Choroid plexus epithelial cell (primary cell): ENCODE results near the gene CD300A.
"Not testable (repeated sequence)": the region's sequence is repeated elsewhere in the genome, so short reads cannot be mapped to it uniquely, and the experiment has no call there.

Source experiments
- DNase-seq: peaks from one replicate; pipeline ENCODE4 v3.0.0-alpha.2; 2010; ENCODE audit warnings: low read depth
- H3K4me3 ChIP-seq: 2 replicates; pipeline ENCODE4 v1.5.1; 2011; ENCODE audit warnings: low read depth, mild to moderate bottlenecking, control low read depth, low read length, moderate library complexity
- CTCF ChIP-seq: conservative IDR thresholded peaks from 2 replicates; pipeline ENCODE4 v1.5.1; 2011; ENCODE audit warnings: low read depth, mild to moderate bottlenecking, control low read depth, inconsistent platforms, low read length, moderate library complexity

The CD300A gene

DNA sequence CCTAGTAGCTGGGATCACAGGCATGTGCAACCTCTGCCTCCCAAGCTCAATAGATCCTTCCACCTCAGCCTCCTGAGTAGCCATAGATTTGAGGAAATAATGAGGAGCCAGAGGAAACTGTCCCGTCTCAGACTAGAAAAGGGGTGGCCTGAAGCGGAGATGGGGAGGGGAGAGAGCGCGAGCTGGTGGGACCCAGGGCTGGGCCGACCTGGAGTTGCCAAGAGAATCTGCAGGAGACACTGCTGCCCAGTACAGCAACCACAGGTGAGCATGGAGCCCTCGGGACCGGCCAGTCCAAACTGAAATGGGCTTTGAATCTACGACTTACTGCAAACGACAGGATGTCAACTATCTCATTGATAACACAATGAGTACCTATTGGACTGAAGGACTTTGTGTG lies 24.3 kb downstream of the CD300A start:
- no peak overlapping the region for H3K4me3 ChIP-seq
- TF ChIP-seq CTCF: no peak
- no peak for DNase-seq

DNA sequence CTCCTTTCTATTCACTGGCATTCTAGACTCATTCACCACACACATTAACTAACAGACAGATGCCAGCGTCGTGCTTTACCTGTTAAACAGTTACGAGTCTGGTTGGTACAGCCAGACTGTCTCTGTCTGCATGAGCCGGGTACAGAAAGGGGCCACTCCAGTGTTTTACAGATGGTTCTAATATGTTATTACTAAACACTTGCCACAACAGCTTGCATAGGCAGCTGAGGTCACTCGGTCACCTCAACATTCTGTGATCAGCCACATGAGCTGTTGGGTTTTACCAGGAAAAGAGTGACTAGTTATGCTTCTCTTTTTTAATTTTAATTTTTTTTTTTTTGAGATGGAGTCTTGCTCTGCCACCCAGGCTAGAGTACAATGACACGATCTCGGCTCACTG lies 25.2 kb downstream of the CD300A start:
- no peak for TF ChIP-seq CTCF
- DNase-seq: no peak

GRCh38 chr17:74493331-74493833 lies 26.9 kb downstream of the CD300A start:
- no peak overlapping the region for H3K4me3 ChIP-seq
- DNase-seq: peak; percentile 77
- TF ChIP-seq CTCF: peak; percentile 93

More for the DNA sequence above, 25.2 kb downstream of the CD300A start:
- no peak overlapping the region for H3K4me3 ChIP-seq

DNA sequence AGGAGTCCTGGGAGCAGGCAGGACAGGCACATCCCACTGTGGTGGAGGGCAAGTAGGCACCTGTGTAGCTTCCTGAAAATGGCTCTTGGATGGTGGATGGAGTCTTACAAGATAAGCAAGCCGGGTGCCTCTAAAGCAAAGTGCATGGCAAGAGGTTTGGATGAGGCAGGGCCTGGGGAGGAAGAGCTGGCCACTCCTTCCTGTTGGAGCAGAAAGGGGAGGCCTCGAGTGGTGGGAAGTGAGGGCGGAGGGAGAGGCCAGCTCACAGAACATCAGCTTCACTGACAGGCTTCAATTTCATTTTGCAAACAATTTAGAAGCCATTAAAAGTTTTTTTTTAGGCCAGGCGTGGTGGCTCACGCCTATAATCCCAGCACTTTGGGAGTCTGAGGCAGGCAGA lies 31.0 kb downstream of the CD300A start:
- no peak for TF ChIP-seq CTCF
- no peak overlapping the region for H3K4me3 ChIP-seq
- no peak for DNase-seq

DNA sequence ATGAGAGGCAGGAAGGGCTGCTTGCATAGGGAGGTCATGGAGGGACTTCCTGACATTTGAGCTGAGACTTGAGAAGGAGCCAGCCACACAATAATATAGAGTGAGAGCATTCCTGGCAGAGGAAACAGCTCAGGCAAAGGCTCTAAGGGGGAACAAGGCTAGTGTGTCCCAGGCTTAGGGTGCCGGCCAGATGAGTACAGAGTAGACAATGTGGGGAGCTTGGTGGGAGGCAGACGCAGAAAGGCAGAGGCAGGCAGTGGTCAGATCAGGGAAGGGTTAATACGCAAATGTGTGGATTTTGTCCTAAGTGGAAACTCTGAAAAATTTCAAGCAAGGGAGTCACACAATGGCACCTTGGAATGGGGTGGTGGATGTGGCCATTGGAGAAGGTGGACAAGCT lies 33.6 kb downstream of the CD300A start:
- no peak for TF ChIP-seq CTCF
- no peak for DNase-seq
- no peak overlapping the region for H3K4me3 ChIP-seq

DNA sequence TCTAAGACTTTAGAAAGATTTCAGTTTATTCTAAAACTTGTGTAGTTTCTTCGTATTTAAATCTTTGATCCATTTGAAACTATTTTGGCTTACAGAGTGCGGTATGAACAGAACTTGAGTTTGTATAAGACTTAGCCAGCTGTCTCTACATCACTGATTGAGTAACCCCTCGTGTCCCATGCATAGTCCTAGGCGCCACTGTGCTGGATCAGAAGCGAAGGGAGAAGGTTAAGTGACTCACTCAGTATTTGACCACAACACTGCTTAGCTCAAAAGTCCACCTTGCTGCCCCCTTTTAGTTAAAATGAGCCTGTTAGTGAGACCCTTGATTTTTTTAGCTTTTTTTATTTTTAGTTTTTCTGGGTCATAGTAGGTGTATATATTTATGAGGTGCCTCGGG lies 36.4 kb downstream of the CD300A start:
- H3K4me3 ChIP-seq: no peak overlapping the region
- no peak for TF ChIP-seq CTCF
- DNase-seq: no peak

DNA sequence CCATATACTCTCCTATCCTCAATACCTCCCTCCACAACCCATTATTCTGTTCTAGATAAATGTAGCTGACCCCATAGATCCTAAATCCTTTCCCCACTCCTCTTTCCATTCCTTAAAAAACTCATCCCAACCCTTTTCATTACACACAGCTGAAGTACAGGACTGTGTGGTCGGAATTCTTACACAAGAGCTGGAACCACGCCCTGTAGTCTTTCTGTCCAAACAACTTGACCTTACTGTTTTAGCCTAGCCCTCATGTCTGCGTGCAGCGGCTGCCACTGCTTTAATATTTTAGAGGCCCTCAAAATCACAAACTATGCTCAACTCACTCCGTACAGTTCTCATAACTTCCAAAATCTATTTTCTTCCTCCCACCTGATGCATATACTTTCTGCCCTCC lies 37.5 kb downstream of the CD300A start:
- not testable (repeated sequence) for DNase-seq, H3K4me3 ChIP-seq

- no peak for TF ChIP-seq CTCF
- DNase-seq: no peak
- no peak overlapping the region for H3K4me3 ChIP-seq
These were observed 41.7 kb downstream of the CD300A start for GRCh38 chr17:74508156-74508555.
